Body of pancreas (tissue), 4 donors: ENCODE measurements around the gene NRP1. TPM values are rescaled to one million over a fixed set of nuclear protein-coding genes. Genes with fewer than 3 reads are reported as not detected.

Source experiments
- ATAC-seq: fragments of 150-250 bp; one replicate; pipeline ENCODE4 v1.9.1; 2016
- DNase-seq, 4 donors: peaks; one replicate each; pipeline ENCODE4 v3.0.0-alpha.2; 2019
- H3K27ac ChIP-seq, 4 donors: fragments of 200-600 bp; sonication (generic); 1 replicate in 3 of 4; 2 replicates in 1 of 4; pipeline versions ENCODE4 v1.5.1 to v1.6.1; 2016 to 2019; ENCODE audit warnings: mild to moderate bottlenecking in 1 of 4, mixed read lengths in 1 of 4, moderate library complexity in 1 of 4
- H3K27me3 ChIP-seq, 2 donors: fragments of 200-600 bp; sonication (generic); one replicate each; pipeline ENCODE4 v1.6.0; 2016; ENCODE audit warnings: mild to moderate bottlenecking in 1 of 2
- H3K36me3 ChIP-seq, 2 donors: fragments of 200-600 bp; sonication (generic); replicated peaks in 1 of 2; 2 replicates each; pipeline ENCODE4 v1.5.1; 2016; ENCODE audit warnings: low read depth in 2 of 2; ENCODE audit not compliant: insufficient read depth in 1 of 2
- H3K4me1 ChIP-seq: fragments of 200-600 bp; sonication (generic); one replicate; pipeline ENCODE4 v1.6.0; 2016
- H3K4me3 ChIP-seq, 2 donors: fragments of 200-600 bp; sonication (generic); 1 replicate in 1 of 2; 2 replicates in 1 of 2; pipeline ENCODE4 v1.5.1; 2016 to 2019
- H3K9me3 ChIP-seq, 3 donors: fragments of 200-600 bp; sonication (generic); 1 replicate in 2 of 3; 2 replicates in 1 of 3; pipeline ENCODE4 v1.5.1; 2016
- POLR2A ChIP-seq, 3 donors: fragments of 450-650 bp; IDR thresholded peaks; one replicate each; pipeline ENCODE4 v1.6.1; 2016; ENCODE audit warnings: antibody characterized with exemption in 3 of 3, mild to moderate bottlenecking in 2 of 3
- WGBS, 2 donors: methylation state at CpG; one replicate each; pipeline ENCODE4 v1.1.5; 2017; 5-methylcytosine and 5-hydroxymethylcytosine counted together
- intact Hi-C: fragments of 100-400 bp; cut with DNase I; formaldehyde crosslinking; loops from one replicate; pipeline ENCODE4 v1.15.1; 2023
- total RNA-seq, 2 donors: library from RNA; depleted of rRNA; stranded (reverse); fragments of >200 nt; gene quantifications; one replicate each; pipeline ENCODE4 v1.1.0, GENCODE V29; 2016
- TF ChIP-seq, protein P1 (sequence below), 7 experiments: fragments of 450-650 bp in 4 of 7; fragments of 200-600 bp in 3 of 7; sonication (generic) in 3 of 7; IDR thresholded peaks; one replicate each; pipeline ENCODE4 v1.5.1; 2016 to 2019; ENCODE audit warnings: antibody characterized with exemption in 7 of 7

The NRP1 gene
- total RNA-seq, 2 donors from 2014 or later: 37.6 to 62.6 TPM

DNA sequence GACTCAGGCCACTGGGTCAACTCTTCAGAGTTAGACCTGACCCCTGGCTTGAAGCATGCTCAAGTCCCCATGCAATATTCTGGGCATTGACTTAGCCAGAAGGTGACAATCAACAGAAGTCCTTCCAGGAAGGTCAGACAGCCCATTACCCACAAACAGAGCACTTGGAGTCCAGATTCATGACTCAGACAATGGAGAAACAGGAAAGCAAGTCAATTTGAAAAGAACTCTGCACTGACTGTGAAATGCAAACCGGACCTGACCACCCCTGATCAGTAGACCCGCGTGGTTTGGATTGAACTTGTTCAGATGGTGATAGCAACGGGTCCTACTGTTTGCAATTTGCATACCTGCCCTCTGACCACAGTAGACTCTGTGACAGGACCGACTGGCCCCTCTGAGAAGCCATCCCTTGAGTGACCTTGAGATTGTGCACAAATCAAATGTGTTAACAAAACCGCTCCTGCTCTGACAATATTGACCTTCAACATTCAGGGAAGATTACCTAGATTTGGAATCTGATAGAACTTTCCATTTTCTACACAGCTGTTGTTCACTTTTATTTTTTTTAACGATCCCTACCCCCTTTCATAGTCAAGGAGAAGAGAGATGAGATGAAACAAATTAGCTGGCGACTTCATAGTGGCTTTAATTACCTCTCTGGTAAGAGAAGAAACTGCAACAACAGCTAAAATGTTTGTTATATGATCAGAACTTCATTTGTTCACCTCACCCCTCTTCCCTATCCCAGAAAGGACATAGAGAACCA is 138.7 kb downstream of the NRP1 start:
- Histone ChIP-seq H3K4me1 (peaks cover 54% of the 10 kb centered on the region), H3K9me3 (no peaks in the 10 kb centered on the region), H3K4me3 (no peak overlapping the region), H3K36me3 (no peaks in the 10 kb centered on the region), H3K27me3 (no peaks in the 10 kb centered on the region), H3K27ac (peak overlapping the region in 3 of 4 donors; percentile 52 to 71 (median 60))
- 35% methylated on average over 8 of the region's 8 CpGs for WGBS, 2 donors
- DNase-seq (no peak), ATAC-seq (no peak)
- intact Hi-C loops: no loop called here
- TF ChIP-seq POLR2A (IDR thresholded peaks at IDR 0.05): no peak
- TF ChIP-seq, protein P1, sequence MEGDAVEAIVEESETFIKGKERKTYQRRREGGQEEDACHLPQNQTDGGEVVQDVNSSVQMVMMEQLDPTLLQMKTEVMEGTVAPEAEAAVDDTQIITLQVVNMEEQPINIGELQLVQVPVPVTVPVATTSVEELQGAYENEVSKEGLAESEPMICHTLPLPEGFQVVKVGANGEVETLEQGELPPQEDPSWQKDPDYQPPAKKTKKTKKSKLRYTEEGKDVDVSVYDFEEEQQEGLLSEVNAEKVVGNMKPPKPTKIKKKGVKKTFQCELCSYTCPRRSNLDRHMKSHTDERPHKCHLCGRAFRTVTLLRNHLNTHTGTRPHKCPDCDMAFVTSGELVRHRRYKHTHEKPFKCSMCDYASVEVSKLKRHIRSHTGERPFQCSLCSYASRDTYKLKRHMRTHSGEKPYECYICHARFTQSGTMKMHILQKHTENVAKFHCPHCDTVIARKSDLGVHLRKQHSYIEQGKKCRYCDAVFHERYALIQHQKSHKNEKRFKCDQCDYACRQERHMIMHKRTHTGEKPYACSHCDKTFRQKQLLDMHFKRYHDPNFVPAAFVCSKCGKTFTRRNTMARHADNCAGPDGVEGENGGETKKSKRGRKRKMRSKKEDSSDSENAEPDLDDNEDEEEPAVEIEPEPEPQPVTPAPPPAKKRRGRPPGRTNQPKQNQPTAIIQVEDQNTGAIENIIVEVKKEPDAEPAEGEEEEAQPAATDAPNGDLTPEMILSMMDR (IDR thresholded peaks at IDR 0.05): no peak

DNA sequence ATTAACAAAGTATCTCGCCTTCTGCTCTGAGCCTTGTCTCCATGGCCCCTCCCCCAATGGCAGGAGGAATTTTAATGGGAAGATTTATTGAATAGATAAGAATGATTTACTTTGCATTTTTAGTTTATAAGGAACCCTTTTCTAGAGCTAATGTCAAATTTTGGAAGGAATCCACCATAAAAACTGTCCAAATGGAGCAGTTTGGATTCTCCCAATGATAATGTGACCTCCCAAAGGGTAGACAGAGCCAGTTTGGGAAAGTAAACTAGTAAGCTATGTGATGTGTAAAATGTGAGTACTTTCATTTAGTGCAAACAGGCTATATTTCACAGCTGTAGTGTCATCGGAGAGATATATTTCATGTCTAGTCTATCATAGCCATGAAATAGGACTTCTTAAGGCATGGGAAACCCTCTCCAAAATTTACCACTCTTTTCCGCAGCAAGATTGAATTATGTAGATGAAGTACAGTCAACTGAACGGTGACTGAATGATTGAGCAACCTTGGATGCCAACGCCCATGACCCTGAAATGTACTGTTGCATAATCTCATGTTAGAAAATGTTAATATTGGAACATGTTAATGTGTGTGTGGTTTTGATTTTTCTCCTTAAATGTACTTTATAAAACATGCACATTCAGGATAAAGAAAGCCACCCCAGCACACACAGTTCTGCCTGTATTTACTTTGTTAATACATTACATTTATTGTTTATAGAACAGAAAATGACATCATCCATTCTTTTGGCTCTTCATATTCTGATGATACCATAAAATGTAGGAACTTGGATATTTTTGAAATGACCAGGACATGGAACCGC is 140.6 kb downstream of the NRP1 start:
- TF ChIP-seq, protein P1 (IDR thresholded peaks at IDR 0.05): no peak
- no peak for TF ChIP-seq POLR2A (IDR thresholded peaks at IDR 0.05)
- WGBS, 2 donors: 24% methylated on average over 6 of the region's 6 CpGs
- H3K4me1 ChIP-seq: peaks cover 53% of the 10 kb centered on the region
- H3K27me3 ChIP-seq: no peaks in the 10 kb centered on the region
- peak overlapping the region; percentile 31 to 65 (median 46) for H3K27ac ChIP-seq
- peak in 2 of 4 donors; percentile 19 to 38 for DNase-seq
- no peaks in the 10 kb centered on the region for H3K36me3 ChIP-seq
- ATAC-seq: peak; percentile 18
- intact Hi-C loops: no loop called here
- no peak overlapping the region for H3K4me3 ChIP-seq
- H3K9me3 ChIP-seq: no peaks in the 10 kb centered on the region

DNA sequence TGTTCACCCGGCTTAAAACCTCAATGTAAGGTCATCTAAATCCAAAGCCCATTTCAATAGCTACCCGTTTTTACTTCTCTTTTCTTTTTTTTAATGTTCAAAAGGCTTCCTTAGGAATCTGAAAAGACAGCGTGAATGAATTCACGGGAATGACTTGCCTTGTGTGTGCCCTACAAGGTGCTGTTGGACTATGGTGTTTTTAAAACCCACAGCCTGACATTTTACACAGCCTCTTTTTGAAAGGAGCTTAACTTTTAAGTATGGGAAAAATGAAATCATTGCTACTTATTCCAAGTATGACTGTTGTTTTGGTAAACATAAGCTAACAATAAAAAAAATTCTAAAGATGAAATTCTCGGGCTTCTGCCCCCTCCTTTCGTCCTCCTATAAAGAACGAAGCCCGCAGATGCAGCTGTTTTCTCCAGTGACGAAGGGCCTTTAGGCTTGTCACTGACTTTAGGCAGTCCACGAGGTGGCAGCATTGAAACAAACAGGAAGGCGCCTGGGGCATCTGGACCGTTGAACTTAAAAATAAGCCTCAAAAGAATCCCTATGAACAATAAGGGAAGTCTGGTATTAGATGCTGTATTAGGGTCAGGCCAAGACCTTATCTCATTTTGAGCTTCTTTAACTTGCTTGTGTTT is 141.3 kb downstream of the NRP1 start:
- H3K4me1 ChIP-seq: peaks cover 46% of the 10 kb centered on the region
- no peak overlapping the region for H3K4me3 ChIP-seq
- ATAC-seq (peak; percentile 72), DNase-seq (peak; percentile 82 to 89 (median 86))
- H3K9me3 ChIP-seq: no peaks in the 10 kb centered on the region
- intact Hi-C loops: no loop called here
- peak overlapping the region in 3 of 4 donors; percentile 31 to 65 (median 57) for H3K27ac ChIP-seq
- TF ChIP-seq, protein P1 (IDR thresholded peaks at IDR 0.05): peak; percentile 60 to 81 (median 75)
- no peak for TF ChIP-seq POLR2A (IDR thresholded peaks at IDR 0.05)
- 19 to 20% methylated on average over 12 of the region's 12 CpGs for WGBS, 2 donors
- no peaks in the 10 kb centered on the region for H3K36me3 ChIP-seq
- H3K27me3 ChIP-seq: no peaks in the 10 kb centered on the region

DNA sequence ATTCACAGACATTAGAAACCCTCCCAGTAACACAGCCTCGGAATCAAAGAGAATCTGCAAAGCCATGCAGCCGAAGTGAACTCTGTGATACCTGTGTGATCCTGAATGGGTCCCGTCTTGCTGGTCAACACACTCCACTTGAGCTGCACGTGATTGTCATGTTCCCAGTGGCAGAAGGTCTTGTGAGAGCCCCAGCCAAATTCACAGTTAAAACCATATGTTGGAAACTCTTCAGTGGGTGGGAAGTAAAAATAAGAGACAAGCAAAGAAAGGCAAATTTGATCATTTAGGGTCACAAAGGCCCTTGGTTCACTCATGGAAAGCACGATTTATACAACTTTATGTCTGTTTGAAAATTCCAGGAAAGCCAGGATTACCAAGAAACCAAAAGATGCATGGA is 142.3 kb downstream of the NRP1 start:
- DNase-seq (no peak), ATAC-seq (no peak)
- Histone ChIP-seq H3K4me1 (peaks cover 46% of the 10 kb centered on the region), H3K36me3 (no peaks in the 10 kb centered on the region), H3K27ac (no peak overlapping the region), H3K4me3 (no peak overlapping the region), H3K9me3 (no peaks in the 10 kb centered on the region), H3K27me3 (no peaks in the 10 kb centered on the region)
- intact Hi-C loops: no loop called here
- WGBS, 2 donors: 82 to 84% methylated on average over 5 of the region's 5 CpGs
- TF ChIP-seq, protein P1 (IDR thresholded peaks at IDR 0.05): no peak
- TF ChIP-seq POLR2A (IDR thresholded peaks at IDR 0.05): no peak
